Stimulated activated CD8-positive, alpha-beta memory T cell treated with anti-CD3 and anti-CD28 coated beads, Interleukin-4, amount 100 ng/mL, for 48 hours (primary cell): Measurements from ENCODE around the gene PORCN.

Experiments used
- DNase-seq: peaks from one replicate; pipeline ENCODE4 v3.0.0-alpha.2; 2020

Gene PORCN

GRCh38 chrX:48508400-48509244 is at the start of gene PORCN:
Gene PORCN, plus strand, starts transcription at chrX:48508992. Its CDS starts 829 bp downstream, at chrX:48509821.
- DNase-seq = peak; percentile 85

GRCh38 chrX:48459483-48459882 is 49.3 kb upstream of the PORCN start:
- no peak for DNase-seq

DNA sequence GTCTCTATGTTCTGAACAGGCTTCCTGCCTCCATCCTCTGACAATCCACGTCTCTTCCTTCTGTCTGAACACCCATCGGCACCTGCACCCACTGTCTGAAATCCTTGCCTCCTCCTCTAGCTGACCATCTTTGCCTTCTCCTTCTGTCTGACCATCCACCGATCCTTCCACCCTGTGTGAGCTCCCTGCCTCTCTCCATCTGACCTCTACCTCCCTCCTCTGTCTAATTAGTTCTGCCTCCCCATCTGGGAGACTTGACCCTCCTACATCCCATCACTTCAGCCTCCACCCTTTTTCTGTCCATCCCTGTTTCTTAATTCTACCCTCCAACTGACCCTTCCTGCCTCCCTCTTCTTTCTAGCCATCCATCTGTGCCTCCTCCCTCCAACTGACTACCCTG is 48.8 kb upstream of the PORCN start:
- no peak for DNase-seq

DNA sequence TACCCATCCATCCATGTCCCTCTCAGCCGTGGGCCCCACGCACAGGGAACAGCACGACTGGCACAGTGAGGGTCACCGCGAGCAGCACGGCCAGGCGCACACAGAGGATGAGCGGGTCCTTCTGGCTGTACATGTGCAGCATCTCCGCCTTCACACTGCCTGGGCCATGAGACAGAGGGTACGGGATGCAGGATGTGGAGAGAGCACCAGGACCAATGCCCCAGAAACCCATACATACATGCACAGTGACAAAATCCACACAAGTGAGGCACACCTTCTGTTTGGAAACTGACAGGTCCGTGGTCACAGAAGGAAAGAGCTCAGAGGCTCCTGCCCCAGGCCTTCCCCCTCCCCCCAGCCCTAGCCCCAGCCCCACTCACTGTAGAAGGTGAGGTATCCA is 48.2 kb upstream of the PORCN start:
- no peak for DNase-seq

- DNase-seq = peak; percentile 30
Measured at GRCh38 chrX:48461830-48462229, 47.0 kb upstream of the PORCN start.

DNA sequence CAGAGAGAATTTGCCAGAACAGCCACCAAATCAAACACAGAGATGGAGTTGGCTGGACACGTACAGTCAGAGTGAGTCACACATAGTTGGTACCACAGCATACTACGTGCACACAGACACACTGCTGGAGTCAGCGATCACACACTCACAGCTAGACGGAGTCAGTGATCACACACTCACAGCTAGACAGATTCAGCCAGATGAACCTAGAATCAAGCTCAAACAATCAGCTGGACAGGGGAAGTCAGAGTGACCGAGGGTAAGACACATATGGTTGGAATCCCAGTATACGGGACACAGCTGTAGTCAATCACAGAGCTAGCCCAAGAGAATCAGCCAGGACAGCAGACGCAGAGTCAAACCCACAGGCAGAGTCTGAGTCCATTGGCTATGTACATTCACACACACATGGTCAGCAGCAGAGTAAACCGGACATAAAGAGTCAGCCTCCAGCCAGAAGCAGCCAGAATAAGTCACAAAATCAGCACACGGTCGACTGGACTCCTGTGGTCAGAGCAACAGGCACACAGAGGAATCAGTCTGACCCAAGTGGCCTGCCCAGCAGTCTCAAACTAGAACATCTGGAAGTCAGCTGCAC is 43.4 kb upstream of the PORCN start:
- DNase-seq = no peak

GRCh38 chrX:48466696-48467095 is 42.1 kb upstream of the PORCN start:
- peak; percentile 73 for DNase-seq

GRCh38 chrX:48467281-48467761 is 41.5 kb upstream of the PORCN start:
- no peak for DNase-seq

DNA sequence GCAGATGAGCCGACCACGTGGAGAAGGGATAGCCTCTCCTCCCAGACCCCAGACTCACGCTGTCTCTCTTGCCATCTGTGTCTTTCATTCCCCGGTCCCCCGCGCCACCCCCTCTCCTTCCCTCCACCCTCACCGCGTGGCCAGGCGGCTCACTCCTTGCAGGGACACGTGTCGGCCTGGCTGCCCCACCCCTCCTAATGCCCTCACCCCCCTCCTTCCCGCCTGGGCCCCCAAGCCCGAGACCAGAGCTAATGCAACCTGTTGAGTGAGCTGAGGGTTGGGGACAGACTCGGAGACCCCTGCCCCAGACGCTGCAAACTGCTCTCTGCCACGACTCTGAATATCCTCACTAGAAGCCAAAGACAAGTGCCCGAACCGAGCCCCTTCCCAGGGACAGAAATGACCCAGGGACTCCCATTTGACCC is 40.5 kb upstream of the PORCN start:
- peak; percentile 64 for DNase-seq

DNA sequence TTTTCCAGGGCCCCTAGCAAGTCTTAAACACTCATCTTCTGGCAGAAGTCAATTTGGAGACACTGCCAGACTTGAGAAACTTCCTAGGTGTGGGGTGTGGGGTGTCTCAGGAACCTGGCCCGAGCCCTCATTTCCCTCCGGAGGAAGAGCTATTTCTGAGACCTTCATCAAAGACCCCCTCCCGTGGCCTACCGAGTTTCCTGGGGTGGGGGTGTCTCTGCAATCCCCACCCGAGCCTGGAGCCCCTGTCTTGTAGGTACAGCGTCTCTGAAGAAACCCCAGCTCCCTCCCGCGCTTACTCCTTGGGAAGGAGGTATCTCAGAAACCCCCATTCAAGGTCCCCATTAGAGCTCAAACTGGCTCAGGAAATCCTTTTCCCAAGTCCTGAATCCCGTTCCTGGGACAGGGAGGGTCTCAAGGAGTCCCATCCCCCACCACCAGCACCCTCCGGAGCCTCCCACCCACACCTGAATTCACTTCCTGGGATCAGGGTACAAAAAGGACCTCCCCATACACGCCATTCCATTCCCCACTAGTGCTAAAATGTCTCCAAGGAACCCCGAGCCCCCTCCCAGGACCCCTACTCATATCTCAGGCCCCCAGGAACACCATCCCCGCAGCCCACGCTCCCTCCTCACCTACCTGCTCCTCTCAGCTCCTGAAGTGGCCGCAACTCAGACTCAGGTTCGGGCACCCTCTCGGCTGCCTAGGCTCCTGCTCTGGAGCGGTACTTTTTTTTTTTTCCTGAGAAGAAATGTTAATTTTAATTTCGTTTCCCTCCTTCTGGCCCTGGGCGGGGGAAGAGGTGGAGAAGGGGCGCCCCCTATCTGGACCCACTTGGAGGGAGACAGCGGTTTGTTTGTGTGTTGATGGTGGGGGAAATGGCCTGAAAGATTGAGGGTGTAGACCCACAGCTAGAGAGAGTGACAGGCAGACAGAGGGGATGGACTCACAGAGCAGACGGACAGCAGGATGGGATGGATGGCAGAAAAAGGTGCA is 39.8 kb upstream of the PORCN start:
- DNase-seq = peak; percentile 65

DNA sequence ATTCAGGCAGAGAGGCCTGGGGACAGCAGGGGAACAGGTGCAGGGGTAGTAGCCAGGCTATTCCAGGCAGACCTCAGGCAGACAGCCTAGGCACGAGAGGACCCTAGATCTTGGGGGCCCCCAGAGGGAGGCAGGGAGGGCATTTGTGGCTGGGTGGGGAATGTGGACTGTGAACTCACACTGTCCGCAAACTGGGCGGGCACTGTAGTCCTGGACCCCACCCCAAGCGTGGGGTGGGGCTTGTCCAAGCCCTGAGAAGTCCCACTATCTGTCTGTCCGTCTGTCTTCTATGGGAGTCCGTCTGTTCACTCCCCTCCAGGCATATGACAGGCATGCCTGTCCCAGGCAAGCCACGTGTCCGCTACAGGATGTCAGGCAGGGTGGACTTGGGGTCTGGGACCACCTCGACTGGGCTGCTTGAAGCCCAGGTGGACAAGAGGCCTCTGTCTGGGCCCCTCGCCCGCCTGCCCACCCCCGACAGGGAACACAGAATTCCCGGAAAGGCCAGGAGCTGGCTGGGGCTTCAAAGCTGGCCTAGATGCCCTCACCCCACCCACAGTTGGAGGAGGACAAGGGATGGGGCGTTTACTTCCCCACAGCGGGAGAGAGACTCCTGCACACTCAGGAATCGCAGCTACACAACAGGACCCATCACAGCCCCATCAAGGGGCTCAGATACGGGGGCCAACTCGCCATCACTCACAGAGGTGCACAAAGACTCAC is 38.5 kb upstream of the PORCN start, which contains the start of gene SLC38A5:
TSS of gene SLC38A5 (minus strand) at position 151 of the 723 bp plus-strand sequence. CDS start 2,336 bp downstream, outside the sequence.
- DNase-seq = no peak

GRCh38 chrX:48470833-48471118 is 38.0 kb upstream of the PORCN start:
- DNase-seq = no peak

DNA sequence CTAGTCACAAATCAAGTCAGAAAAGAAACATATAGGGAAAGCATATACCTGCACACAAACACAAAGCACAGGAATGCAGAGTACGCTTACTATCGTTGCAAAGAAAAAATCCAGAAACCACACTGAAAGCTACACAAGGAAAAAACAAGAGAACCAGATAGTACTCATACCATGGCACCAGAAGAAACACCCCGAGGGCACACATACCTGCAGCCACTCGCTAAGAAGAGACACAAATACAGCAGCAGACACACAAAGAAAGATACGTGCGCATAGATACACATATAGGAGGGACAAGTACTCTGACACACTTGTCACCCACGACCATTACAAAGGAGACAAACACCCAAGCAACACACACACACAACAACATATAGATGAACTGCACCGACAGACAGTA is 37.3 kb upstream of the PORCN start:
- no peak for DNase-seq

GRCh38 chrX:48472225-48472624 is 36.6 kb upstream of the PORCN start:
- DNase-seq = no peak

DNA sequence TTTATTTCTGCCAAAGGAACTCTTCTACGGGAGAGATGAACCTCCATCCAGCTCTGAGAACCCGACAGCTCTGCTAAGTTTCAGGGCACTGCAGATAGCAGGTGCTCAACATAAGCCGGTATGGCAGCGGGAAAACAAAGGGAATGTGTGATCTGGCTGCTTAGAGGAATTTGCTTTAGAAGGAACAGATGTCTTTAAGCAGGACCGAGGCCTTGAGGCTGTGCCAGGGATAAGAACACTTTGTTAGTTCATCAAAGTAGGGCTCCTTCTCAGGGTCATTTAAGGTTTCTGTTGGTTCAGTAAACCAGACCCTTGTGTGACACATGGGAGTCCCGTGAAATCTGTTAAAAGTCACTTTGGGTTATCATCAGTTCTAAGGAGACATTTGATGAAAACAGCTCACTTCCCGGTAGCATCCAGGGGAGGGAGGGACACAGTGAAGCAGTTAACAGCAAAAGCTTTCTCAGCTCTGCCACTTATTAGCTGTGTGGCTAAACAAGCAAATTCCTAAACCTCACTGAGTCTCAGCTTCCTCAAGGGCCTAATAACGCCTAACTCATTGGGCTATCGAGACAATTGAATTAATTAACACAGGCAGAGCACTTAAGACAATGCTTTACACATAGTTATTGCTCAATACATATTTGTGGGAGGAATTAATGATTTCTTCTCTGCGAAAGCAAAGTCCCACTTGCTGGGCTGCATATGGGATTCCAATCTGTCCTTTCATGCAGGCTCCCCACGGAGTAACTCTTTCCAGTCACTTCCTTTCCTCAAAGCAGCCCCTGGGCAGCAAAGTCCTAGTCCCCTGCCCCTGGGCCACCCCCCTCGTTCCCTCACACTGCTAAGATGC is 35.7 kb upstream of the PORCN start:
- no peak for DNase-seq

- DNase-seq = no peak
Measured at GRCh38 chrX:48473704-48473990, 35.1 kb upstream of the PORCN start.

DNA sequence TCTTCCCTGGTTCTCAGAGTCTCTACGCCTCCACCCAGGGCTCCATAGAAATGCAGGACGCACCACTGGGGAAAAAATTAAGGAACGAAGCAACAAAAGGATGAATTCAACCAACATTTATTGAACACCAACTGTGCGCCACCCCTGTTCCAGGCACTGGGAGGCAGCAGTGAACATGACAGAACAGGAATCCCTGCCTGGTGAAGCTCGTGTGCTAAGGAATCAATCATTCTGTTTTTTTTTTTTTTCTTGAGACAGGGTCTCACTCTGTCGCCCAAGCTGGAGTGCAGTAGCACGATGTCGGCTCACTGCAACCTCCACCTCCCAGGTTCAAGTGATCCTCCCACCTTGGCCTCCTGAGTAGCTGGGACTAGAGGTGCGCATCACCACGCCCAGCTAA is 34.7 kb upstream of the PORCN start:
- no peak for DNase-seq

DNA sequence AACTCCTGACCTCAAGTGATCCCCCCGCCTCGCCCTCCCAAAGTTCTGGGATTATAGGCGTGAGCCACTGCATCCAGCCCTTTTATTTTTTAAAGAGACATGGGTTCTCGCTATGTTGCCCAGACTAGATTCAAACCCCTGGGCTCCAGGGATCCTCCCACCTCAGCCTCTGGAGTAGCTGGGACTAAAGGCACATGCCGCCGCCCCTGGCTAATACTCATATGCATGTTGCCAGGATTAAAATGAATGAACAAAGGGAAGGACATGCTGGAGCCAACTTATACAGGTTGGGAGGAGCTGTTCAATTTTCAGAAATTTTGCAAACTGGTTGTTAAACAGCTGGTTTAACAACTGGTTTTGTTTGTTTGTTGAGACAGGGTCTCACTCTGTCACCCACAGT is 34.2 kb upstream of the PORCN start:
- no peak for DNase-seq

- DNase-seq = no peak
Measured at GRCh38 chrX:48475296-48475695, 33.5 kb upstream of the PORCN start.

DNA sequence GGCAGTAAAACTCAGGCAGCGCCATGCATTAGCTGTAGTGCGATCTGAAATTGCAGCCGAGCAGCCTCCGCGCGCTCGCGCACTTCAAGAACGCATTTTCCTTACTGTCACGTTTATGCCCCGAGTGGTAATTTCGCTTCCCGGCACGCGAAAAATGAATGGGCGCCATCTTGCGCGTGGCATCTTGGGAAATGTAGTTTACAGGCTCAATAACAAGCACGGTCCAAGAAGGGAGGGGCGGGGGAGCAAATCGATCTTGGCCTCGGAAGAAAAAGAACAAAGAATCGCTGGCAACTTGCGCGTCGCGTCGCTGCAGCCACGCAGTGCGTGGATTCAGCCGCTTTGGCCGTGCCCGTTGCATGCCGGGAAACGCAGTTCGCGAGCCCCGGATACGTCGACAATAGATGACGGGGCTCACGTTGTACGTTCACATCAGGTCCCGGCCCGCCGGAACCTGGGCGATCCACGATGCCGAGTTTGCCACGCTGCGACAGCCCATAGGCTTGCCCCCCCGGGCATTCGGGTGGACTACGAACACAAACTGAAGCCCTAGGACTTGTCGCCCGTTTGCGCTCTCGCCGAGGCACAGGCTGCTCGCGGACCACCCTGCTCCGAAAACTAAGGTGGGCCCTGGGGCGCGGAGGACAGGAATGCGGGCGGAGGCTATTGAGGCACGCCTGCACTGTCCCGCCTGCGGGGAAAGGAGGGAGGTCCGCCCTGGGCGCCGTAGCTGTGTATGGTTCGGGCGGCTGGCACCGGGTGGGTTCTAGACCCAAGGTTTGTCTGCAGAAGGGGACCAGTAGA is 32.8 kb upstream of the PORCN start, which contains the start of gene FTSJ1:
TSS of gene FTSJ1 (plus strand) at position 426 of the 804 bp plus-strand sequence. CDS start 1,849 bp downstream, outside the sequence.
- peak; percentile 82 for DNase-seq

- DNase-seq = no peak
Measured at GRCh38 chrX:48476919-48477318, 31.9 kb upstream of the PORCN start.
